Stimulated activated CD4-positive, alpha-beta T cell treated with anti-CD3 and anti-CD28 coated beads, Interleukin-2, amount 100 ng/mL, for 48 hours (primary cell): ENCODE measurements around the gene APLP2.
"Not testable (repeated sequence)": the region's sequence is repeated elsewhere in the genome, so short reads cannot be mapped to it uniquely, and the experiment has no call there.

Source experiments
- DNase-seq, 2 donors: peaks; one replicate each; pipeline ENCODE4 v3.0.0-alpha.2; 2020

Gene APLP2

GRCh38 chr11:130151196-130151595 lies 81.5 kb downstream of the APLP2 start:
- no peak for DNase-seq

GRCh38 chr11:130156108-130157022 lies 86.7 kb downstream of the APLP2 start:
- no peak for DNase-seq

GRCh38 chr11:130157101-130157500 lies 87.4 kb downstream of the APLP2 start:
- DNase-seq = no peak

- DNase-seq = no peak
These were observed 88.1 kb downstream of the APLP2 start for GRCh38 chr11:130157840-130158239.

GRCh38 chr11:130159139-130159538 lies 89.4 kb downstream of the APLP2 start:
- DNase-seq = no peak

GRCh38 chr11:130159657-130160497 lies 90.2 kb downstream of the APLP2 start, which contains the start of gene ST14:
TSS of gene ST14 (plus strand) at chr11:130159782. CDS start at chr11:130159980, 198 bp downstream.
- no peak for DNase-seq

- no peak for DNase-seq
These were observed 90.9 kb downstream of the APLP2 start for GRCh38 chr11:130160498-130161155.

GRCh38 chr11:130161441-130162145 lies 91.9 kb downstream of the APLP2 start:
- DNase-seq = no peak

GRCh38 chr11:130162733-130163132 lies 93.0 kb downstream of the APLP2 start:
- DNase-seq = no peak

- no peak for DNase-seq
These were observed 93.9 kb downstream of the APLP2 start for GRCh38 chr11:130163346-130164220.

- DNase-seq = no peak
These were observed 94.5 kb downstream of the APLP2 start for GRCh38 chr11:130164221-130164570.

GRCh38 chr11:130165601-130166456 lies 96.1 kb downstream of the APLP2 start:
- DNase-seq = no peak

GRCh38 chr11:130166457-130166784 lies 96.7 kb downstream of the APLP2 start:
- DNase-seq = no peak

GRCh38 chr11:130167146-130167545 lies 97.5 kb downstream of the APLP2 start:
- DNase-seq = no peak

GRCh38 chr11:130168105-130168504 lies 98.4 kb downstream of the APLP2 start:
- DNase-seq = no peak

- DNase-seq = no peak
These were observed 100.7 kb downstream of the APLP2 start for GRCh38 chr11:130170345-130170744.

GRCh38 chr11:130171534-130171933 lies 101.8 kb downstream of the APLP2 start:
- DNase-seq = no peak

- DNase-seq = not testable (repeated sequence)
These were observed 102.3 kb downstream of the APLP2 start for GRCh38 chr11:130172001-130172400.

GRCh38 chr11:130174642-130175041 lies 104.9 kb downstream of the APLP2 start:
- no peak for DNase-seq

GRCh38 chr11:130175898-130176297 lies 106.2 kb downstream of the APLP2 start:
- DNase-seq = no peak

GRCh38 chr11:130177782-130178181 lies 108.1 kb downstream of the APLP2 start:
- no peak for DNase-seq
